HEK293 (cell line): ENCODE measurements around the gene CZIB.

Experiments
- CTCF ChIA-PET: fragments of 350-600 bp; formaldehyde crosslinking; extraction: SDS; loops from one replicate; lab custom pipeline; 2021; ENCODE audit warnings: antibody characterized with exemption; lab: Yijun Ruan, JAX
- POLR2A ChIA-PET: fragments of 300-600 bp; formaldehyde crosslinking; extraction: SDS; loops from one replicate; lab custom pipeline; 2020; ENCODE audit warnings: antibody characterized with exemption, inconsistent platforms; lab: Yijun Ruan, JAX
- H3K27ac ChIP-seq: fragments of 200-500 bp; sonication (Bioruptor generic); 2 replicates; pipeline ENCODE4 v1.5.1; 2014; ENCODE audit warnings: low read depth, low read length, control low read depth, inconsistent platforms; ENCODE audit errors: extremely low read depth
- H3K36me3 ChIP-seq, 2 experiments: fragments of 200-500 bp in 1 of 2; sonication (Bioruptor generic) in 1 of 2; 1 replicate in 1 of 2; 2 replicates in 1 of 2; pipeline ENCODE4 v1.5.1; 2014 to 2017; ENCODE audit warnings: inconsistent platforms in 2 of 2, low read length in 2 of 2; ENCODE audit not compliant: control insufficient read depth in 2 of 2, insufficient read depth in 1 of 2
- H3K4me1 ChIP-seq: fragments of 200-500 bp; sonication (Bioruptor generic); 2 replicates; pipeline ENCODE4 v1.5.1; 2014; ENCODE audit warnings: mild to moderate bottlenecking, low read length, inconsistent platforms; ENCODE audit not compliant: control insufficient read depth, insufficient read depth
- H3K4me3 ChIP-seq: 2 replicates; pipeline ENCODE4 v1.5.1; 2011; ENCODE audit warnings: low read depth, mild to moderate bottlenecking, control low read depth, low read length, moderate library complexity
- H3K9me3 ChIP-seq: fragments of 200-500 bp; sonication (Bioruptor generic); 2 replicates; pipeline ENCODE4 v1.5.1; 2014; ENCODE audit warnings: low read depth, low read length, inconsistent platforms; ENCODE audit not compliant: control insufficient read depth, insufficient read depth
- GLI4 ChIP-seq: fragments of 450-650 bp; formaldehyde crosslinking; IDR thresholded peaks from 2 replicates; pipeline ENCODE4 v1.5.1; 2016; ENCODE audit warnings: missing biosample characterization, missing genetic modification characterization
- KLF7 ChIP-seq: fragments of 450-650 bp; formaldehyde crosslinking; IDR thresholded peaks from 2 replicates; pipeline ENCODE4 v1.5.1; 2016; ENCODE audit warnings: missing biosample characterization, missing genetic modification characterization, borderline replicate concordance
- OSR2 ChIP-seq: fragments of 450-650 bp; formaldehyde crosslinking; IDR thresholded peaks from 2 replicates; pipeline ENCODE4 v1.5.1; 2016; ENCODE audit warnings: missing biosample characterization, missing genetic modification characterization
- REPIN1 ChIP-seq: fragments of 450-650 bp; formaldehyde crosslinking; IDR thresholded peaks from 2 replicates; pipeline ENCODE4 v1.5.1; 2017; ENCODE audit warnings: missing biosample characterization, missing genetic modification characterization, low read depth
- SCRT1 ChIP-seq: fragments of 450-650 bp; formaldehyde crosslinking; IDR thresholded peaks from 2 replicates; pipeline ENCODE4 v1.5.1; 2016; ENCODE audit warnings: missing biosample characterization, missing genetic modification characterization, borderline replicate concordance
- SETDB1 ChIP-seq: IDR thresholded peaks from one replicate; pipeline ENCODE4 v1.6.1; 2017; ENCODE audit warnings: mild to moderate bottlenecking, low read length, moderate library complexity, mixed read lengths; ENCODE audit not compliant: insufficient read length
- YY2 ChIP-seq: fragments of 450-650 bp; formaldehyde crosslinking; IDR thresholded peaks from 2 replicates; pipeline ENCODE4 v1.5.1; 2016; ENCODE audit warnings: missing biosample characterization, missing genetic modification characterization
- ZBTB11 ChIP-seq: fragments of 450-650 bp; formaldehyde crosslinking; conservative IDR thresholded peaks from 2 replicates; pipeline ENCODE4 v1.5.1; 2016; ENCODE audit warnings: low read depth, missing biosample characterization, missing genetic modification characterization
- ZNF114 ChIP-seq: fragments of 450-650 bp; formaldehyde crosslinking; IDR thresholded peaks from 2 replicates; pipeline ENCODE4 v1.5.0; 2017; ENCODE audit warnings: missing biosample characterization, missing genetic modification characterization
- ZNF121 ChIP-seq: fragments of 450-650 bp; formaldehyde crosslinking; IDR thresholded peaks from 2 replicates; pipeline ENCODE4 v1.5.1; 2016; ENCODE audit warnings: missing biosample characterization, missing genetic modification characterization
- ZNF202 ChIP-seq: fragments of 450-650 bp; formaldehyde crosslinking; IDR thresholded peaks from 2 replicates; pipeline ENCODE4 v1.5.1; 2016; ENCODE audit warnings: missing biosample characterization, missing genetic modification characterization, borderline replicate concordance
- ZNF214 ChIP-seq: fragments of 450-650 bp; formaldehyde crosslinking; IDR thresholded peaks from 2 replicates; pipeline ENCODE4 v1.5.1; 2017; ENCODE audit warnings: missing biosample characterization, mild to moderate bottlenecking, missing genetic modification characterization, borderline replicate concordance
- ZNF302 ChIP-seq: fragments of 450-650 bp; formaldehyde crosslinking; IDR thresholded peaks from 2 replicates; pipeline ENCODE4 v1.5.1; 2016; ENCODE audit warnings: missing biosample characterization, missing genetic modification characterization, low read depth
- ZNF449 ChIP-seq: fragments of 450-650 bp; formaldehyde crosslinking; IDR thresholded peaks from 2 replicates; pipeline ENCODE4 v1.5.1; 2017; ENCODE audit warnings: missing biosample characterization, mild to moderate bottlenecking, missing genetic modification characterization, moderate library complexity
- ZNF501 ChIP-seq: fragments of 450-650 bp; formaldehyde crosslinking; IDR thresholded peaks from 2 replicates; pipeline ENCODE4 v1.5.1; 2016; ENCODE audit warnings: missing biosample characterization, missing genetic modification characterization
- ZNF514 ChIP-seq: fragments of 450-650 bp; formaldehyde crosslinking; IDR thresholded peaks from 2 replicates; pipeline ENCODE4 v1.5.1; 2016; ENCODE audit warnings: missing biosample characterization, missing genetic modification characterization
- ZNF585B ChIP-seq: fragments of 450-650 bp; formaldehyde crosslinking; IDR thresholded peaks from 2 replicates; pipeline ENCODE4 v1.5.1; 2016; ENCODE audit warnings: missing biosample characterization, missing genetic modification characterization
- ZNF629 ChIP-seq: fragments of 450-650 bp; formaldehyde crosslinking; IDR thresholded peaks from 2 replicates; pipeline ENCODE4 v1.5.1; 2017; ENCODE audit warnings: missing biosample characterization, missing genetic modification characterization
- ZNF776 ChIP-seq: fragments of 450-650 bp; formaldehyde crosslinking; IDR thresholded peaks from 2 replicates; pipeline ENCODE4 v1.5.0; 2017; ENCODE audit warnings: missing biosample characterization, missing genetic modification characterization, borderline replicate concordance
- ZNF791 ChIP-seq: fragments of 450-650 bp; formaldehyde crosslinking; IDR thresholded peaks from 2 replicates; pipeline ENCODE4 v1.5.1; 2016; ENCODE audit warnings: missing biosample characterization, missing genetic modification characterization
- ZSCAN18 ChIP-seq: fragments of 450-650 bp; formaldehyde crosslinking; IDR thresholded peaks from 2 replicates; pipeline ENCODE4 v1.5.1; 2016; ENCODE audit warnings: missing biosample characterization, missing genetic modification characterization

CZIB gene

GRCh38 chr1:53244141-53244540, 23.7 kb upstream of the CZIB start (continued):
- TF ChIP-seq ZBTB11 (tag by site-specific recombination) = no peak
- no peak for TF ChIP-seq ZNF302 (tag by site-specific recombination)
- no peak for TF ChIP-seq ZNF114

- H3K4me3 ChIP-seq = no peak overlapping the region
- no peak overlapping the region for H3K27ac ChIP-seq
- no peak for TF ChIP-seq ZNF121 (tag by site-specific recombination)
- no peak for TF ChIP-seq KLF7 (tag by site-specific recombination)
- TF ChIP-seq ZNF501 = no peak
- POLR2A ChIA-PET = no interaction called here
- H3K9me3 ChIP-seq = no peaks in the 10 kb centered on the region
- peaks cover 0 to 16% of the 10 kb centered on the region in 2 experiments; a peak in 1 of 3 replicates for H3K36me3 ChIP-seq
- CTCF ChIA-PET = no interaction called here
- H3K4me1 ChIP-seq = no peaks in the 10 kb centered on the region
These were observed 21.9 kb upstream of the CZIB start for GRCh38 chr1:53242381-53242780.

GRCh38 chr1:53241828-53242227, 21.4 kb upstream of the CZIB start:
- H3K4me1 ChIP-seq = no peaks in the 10 kb centered on the region
- H3K4me3 ChIP-seq = no peak overlapping the region
- CTCF ChIA-PET = interaction anchor here (0.9 kb wide), 1 partner anchor 79 kb away, joined by 3 read pairs; no protein-coding TSS in a partner anchor
- TF ChIP-seq OSR2 (tag by site-specific recombination) (no peak), SCRT1 (tag by site-specific recombination) (no peak), REPIN1 (tag by site-specific recombination) (no peak), ZSCAN18 (tag by site-specific recombination) (no peak), ZNF514 (tag by site-specific recombination) (no peak), ZNF214 (tag by site-specific recombination) (no peak), YY2 (tag by site-specific recombination) (no peak), ZNF791 (no peak), GLI4 (tag by site-specific recombination) (no peak), ZNF585B (tag by site-specific recombination) (no peak), ZNF776 (tag by site-specific recombination) (no peak), ZNF202 (tag by site-specific recombination) (no peak), SETDB1 (no peak), ZNF449 (tag by site-specific recombination) (no peak), ZNF629 (tag by site-specific recombination) (no peak)
- no peaks in the 10 kb centered on the region for H3K9me3 ChIP-seq
- POLR2A ChIA-PET = no interaction called here
- H3K27ac ChIP-seq = no peak overlapping the region
- H3K36me3 ChIP-seq = peaks cover 0 to 14% of the 10 kb centered on the region in 2 experiments; a peak in 1 of 3 replicates
